DOHH2 (cell line): ENCODE measurements around the gene STRIT1.

ENCODE experiments used
- EZH2phosphoT487 ChIP-seq: fragments of 200-600 bp; sonication (generic); IDR thresholded peaks from 2 replicates; pipeline ENCODE4 v1.6.1; 2017; ENCODE audit warnings: borderline replicate concordance, mild to moderate bottlenecking, antibody characterized with exemption, low read length, moderate library complexity, mixed read lengths
- TF ChIP-seq, protein P1 (sequence below): fragments of 200-600 bp; sonication (generic); IDR thresholded peaks from one replicate; pipeline ENCODE4 v1.5.1; 2014; ENCODE audit warnings: antibody characterized with exemption, mild to moderate bottlenecking, low read depth, low read length; ENCODE audit not compliant: poor library complexity, severe bottlenecking

DNA sequence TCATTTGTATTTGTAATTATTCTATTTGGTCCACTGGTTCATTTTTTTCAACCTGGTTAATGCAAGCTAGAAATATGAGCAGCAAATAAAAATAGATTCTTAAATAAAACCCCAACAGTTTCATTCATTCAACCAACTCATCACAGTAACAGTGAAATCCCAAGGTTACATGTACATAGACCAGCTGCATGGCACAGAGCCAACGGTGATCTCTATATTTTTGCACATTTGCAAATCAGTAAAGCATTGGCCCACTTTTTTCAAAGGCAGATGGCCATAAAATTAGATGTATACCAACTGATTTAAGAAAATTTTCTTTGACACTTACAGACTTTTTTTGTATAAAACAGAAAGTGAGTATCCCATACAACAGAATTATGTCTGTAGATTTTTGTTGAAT lies 49.3 kb downstream of the STRIT1 start:
- TF ChIP-seq, protein P1, sequence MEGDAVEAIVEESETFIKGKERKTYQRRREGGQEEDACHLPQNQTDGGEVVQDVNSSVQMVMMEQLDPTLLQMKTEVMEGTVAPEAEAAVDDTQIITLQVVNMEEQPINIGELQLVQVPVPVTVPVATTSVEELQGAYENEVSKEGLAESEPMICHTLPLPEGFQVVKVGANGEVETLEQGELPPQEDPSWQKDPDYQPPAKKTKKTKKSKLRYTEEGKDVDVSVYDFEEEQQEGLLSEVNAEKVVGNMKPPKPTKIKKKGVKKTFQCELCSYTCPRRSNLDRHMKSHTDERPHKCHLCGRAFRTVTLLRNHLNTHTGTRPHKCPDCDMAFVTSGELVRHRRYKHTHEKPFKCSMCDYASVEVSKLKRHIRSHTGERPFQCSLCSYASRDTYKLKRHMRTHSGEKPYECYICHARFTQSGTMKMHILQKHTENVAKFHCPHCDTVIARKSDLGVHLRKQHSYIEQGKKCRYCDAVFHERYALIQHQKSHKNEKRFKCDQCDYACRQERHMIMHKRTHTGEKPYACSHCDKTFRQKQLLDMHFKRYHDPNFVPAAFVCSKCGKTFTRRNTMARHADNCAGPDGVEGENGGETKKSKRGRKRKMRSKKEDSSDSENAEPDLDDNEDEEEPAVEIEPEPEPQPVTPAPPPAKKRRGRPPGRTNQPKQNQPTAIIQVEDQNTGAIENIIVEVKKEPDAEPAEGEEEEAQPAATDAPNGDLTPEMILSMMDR, result no peak
- TF ChIP-seq EZH2phosphoT487, result no peak
